ENCODE results near the gene KBTBD12. TPM values are rescaled to one million over a fixed set of nuclear protein-coding genes. Genes with fewer than 3 reads are reported as not detected.
A peak's percentile ranks its signal among the peaks of the same experiment; 100 is the strongest.
"Not testable (repeated sequence)": the region's sequence is repeated elsewhere in the genome, so short reads cannot be mapped to it uniquely, and the experiment has no call there.

KBTBD12 gene
- polyA plus RNA-seq, 2 donors = 0.06 to 0.13 TPM

GRCh38 chr3:127886956-127887231, 28.1 kb upstream of the KBTBD12 start:
- Histone ChIP-seq H3K9me3 (ENCODE audit: control insufficient read depth in 2 of 2, insufficient read depth in 1 of 2, low read depth in 1 of 2, low read length in 1 of 2) (peaks cover 3 to 7% of the 10 kb centered on the region in 2 donors), H3K36me3 (ENCODE audit: control insufficient read depth in 2 of 2, insufficient read depth in 2 of 2, low read length in 1 of 2) (no peaks in the 10 kb centered on the region), H3K27ac (ENCODE audit: low read depth in 2 of 2, low read length in 1 of 2) (no peak overlapping the region), H3K27me3 (ENCODE audit: control insufficient read depth in 1 of 2, insufficient read depth in 2 of 2, low read length in 2 of 2) (no peaks in the 10 kb centered on the region), H3K4me1 (ENCODE audit: control insufficient read depth in 2 of 2, insufficient read depth in 2 of 2, low read length in 1 of 2) (no peaks in the 10 kb centered on the region), H3K4me3 (ENCODE audit: low read depth in 1 of 2, low read length in 2 of 2) (no peak overlapping the region)

DNA sequence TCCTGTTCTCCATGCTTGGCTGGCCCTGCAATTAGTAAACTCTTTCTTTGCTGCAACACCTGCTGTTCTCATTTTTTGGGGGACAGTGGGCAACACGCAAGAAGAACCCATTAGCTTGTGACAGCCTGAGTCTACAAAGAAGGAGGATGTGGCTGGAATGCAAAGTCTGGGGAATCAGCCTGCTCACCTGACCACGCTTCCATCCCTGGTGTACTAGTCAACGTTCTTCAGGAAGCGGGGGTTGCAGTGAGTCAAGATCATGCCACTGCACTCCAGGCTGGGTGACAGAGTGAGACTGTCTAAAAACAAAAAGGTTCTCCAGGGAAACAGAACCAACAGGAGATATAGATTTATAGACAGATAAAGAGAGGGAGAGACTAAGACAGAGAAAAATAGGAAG, 27.7 kb upstream of the KBTBD12 start:
- Histone ChIP-seq H3K9me3 (ENCODE audit: control insufficient read depth in 2 of 2, insufficient read depth in 1 of 2, low read depth in 1 of 2, low read length in 1 of 2) (peaks cover 3 to 9% of the 10 kb centered on the region in 2 donors), H3K4me3 (ENCODE audit: low read depth in 1 of 2, low read length in 2 of 2) (no peak overlapping the region), H3K27me3 (ENCODE audit: control insufficient read depth in 1 of 2, insufficient read depth in 2 of 2, low read length in 2 of 2) (no peaks in the 10 kb centered on the region), H3K4me1 (ENCODE audit: control insufficient read depth in 2 of 2, insufficient read depth in 2 of 2, low read length in 1 of 2) (no peaks in the 10 kb centered on the region), H3K36me3 (ENCODE audit: control insufficient read depth in 2 of 2, insufficient read depth in 2 of 2, low read length in 1 of 2) (no peaks in the 10 kb centered on the region), H3K27ac (ENCODE audit: low read depth in 2 of 2, low read length in 1 of 2) (no peak overlapping the region)
- 84 to 87% methylated on average over 4 of the region's 4 CpGs for WGBS, 2 donors

- H3K4me3 ChIP-seq (ENCODE audit: low read depth in 1 of 2, low read length in 2 of 2) = no peak overlapping the region
- peaks cover 3 to 9% of the 10 kb centered on the region in 2 donors for H3K9me3 ChIP-seq (ENCODE audit: control insufficient read depth in 2 of 2, insufficient read depth in 1 of 2, low read depth in 1 of 2, low read length in 1 of 2)
- WGBS, 2 donors = 85 to 93% methylated on average over 4 of the region's 4 CpGs
- no peaks in the 10 kb centered on the region for H3K4me1 ChIP-seq (ENCODE audit: control insufficient read depth in 2 of 2, insufficient read depth in 2 of 2, low read length in 1 of 2)
- no peaks in the 10 kb centered on the region for H3K27me3 ChIP-seq (ENCODE audit: control insufficient read depth in 1 of 2, insufficient read depth in 2 of 2, low read length in 2 of 2)
- no peaks in the 10 kb centered on the region for H3K36me3 ChIP-seq (ENCODE audit: control insufficient read depth in 2 of 2, insufficient read depth in 2 of 2, low read length in 1 of 2)
- H3K27ac ChIP-seq (ENCODE audit: low read depth in 2 of 2, low read length in 1 of 2) = peak overlapping the region in 1 of 2 donors; percentile 49
Measured at GRCh38 chr3:127888156-127888555, 26.9 kb upstream of the KBTBD12 start.

DNA sequence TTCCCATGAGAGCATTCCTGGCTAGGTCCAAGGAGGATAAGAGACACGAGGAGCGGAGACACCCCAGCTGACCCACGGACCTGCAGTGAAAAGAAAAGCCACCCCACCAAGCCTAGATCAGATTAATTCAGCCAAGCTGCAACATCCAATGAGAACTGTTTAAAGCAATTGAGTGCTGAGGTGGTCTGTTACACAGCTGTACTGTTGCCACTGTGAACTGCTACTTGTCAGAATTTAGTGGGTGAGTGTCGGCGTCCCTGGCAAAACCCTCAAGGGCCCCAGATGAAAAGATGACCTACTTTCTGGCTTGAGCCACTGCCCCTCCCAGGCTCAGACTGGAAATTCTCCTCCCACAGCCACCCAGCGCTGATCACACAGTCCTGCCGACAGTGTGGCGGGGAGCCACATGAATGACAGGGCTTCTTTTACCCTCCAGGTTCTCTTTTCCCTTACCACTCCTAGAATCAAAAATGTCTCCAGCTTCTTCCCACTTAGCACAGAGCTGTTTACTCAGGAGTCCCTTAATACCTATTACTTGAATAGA, 26.4 kb upstream of the KBTBD12 start:
- Histone ChIP-seq H3K27ac (ENCODE audit: low read depth in 2 of 2, low read length in 1 of 2) (peak overlapping the region in 1 of 2 donors; percentile 49), H3K4me3 (ENCODE audit: low read depth in 1 of 2, low read length in 2 of 2) (no peak overlapping the region), H3K27me3 (ENCODE audit: control insufficient read depth in 1 of 2, insufficient read depth in 2 of 2, low read length in 2 of 2) (no peaks in the 10 kb centered on the region), H3K4me1 (ENCODE audit: control insufficient read depth in 2 of 2, insufficient read depth in 2 of 2, low read length in 1 of 2) (no peaks in the 10 kb centered on the region), H3K9me3 (ENCODE audit: control insufficient read depth in 2 of 2, insufficient read depth in 1 of 2, low read depth in 1 of 2, low read length in 1 of 2) (peaks cover 3 to 9% of the 10 kb centered on the region in 2 donors), H3K36me3 (ENCODE audit: control insufficient read depth in 2 of 2, insufficient read depth in 2 of 2, low read length in 1 of 2) (no peaks in the 10 kb centered on the region)
- 66 to 73% methylated on average over 8 of the region's 8 CpGs for WGBS, 2 donors

GRCh38 chr3:127889461-127889863, 25.6 kb upstream of the KBTBD12 start:
- peak overlapping the region; percentile 52 to 66 for H3K27ac ChIP-seq (ENCODE audit: low read depth in 2 of 2, low read length in 1 of 2)
- WGBS, 2 donors = 52 to 53% methylated on average over 1 of the region's 1 CpG

DNA sequence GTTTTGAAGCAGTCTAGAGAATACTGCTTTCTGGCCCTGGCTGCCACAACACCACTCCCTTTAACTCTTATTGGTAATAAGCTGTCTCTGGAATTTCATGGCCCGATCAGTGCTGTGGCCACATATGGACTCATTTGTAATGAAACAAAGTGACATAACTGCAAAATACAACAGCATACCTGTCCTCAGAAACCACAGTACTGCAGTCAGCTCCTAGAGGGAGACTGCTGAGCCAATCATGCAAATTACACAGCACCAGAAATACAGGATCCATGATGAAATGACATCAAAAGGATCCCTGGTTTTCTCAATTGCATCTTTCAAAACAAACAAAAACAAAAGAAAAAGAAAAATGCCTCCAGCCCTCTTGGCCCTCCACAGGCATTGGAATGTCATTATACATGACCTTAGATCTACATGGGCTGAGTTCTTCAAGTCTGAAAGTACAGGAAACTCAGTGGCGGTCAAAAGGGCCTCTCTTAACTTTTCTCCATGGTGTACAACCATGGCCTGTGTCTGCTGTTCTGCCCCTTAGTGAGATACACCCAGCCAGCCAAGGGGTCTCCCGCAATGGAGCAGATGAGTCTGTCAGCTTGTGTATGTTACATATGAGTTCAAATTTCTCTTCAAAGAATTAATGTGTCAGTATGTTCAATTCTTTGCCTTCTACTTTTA, 24.9 kb upstream of the KBTBD12 start:
- 90 to 91% methylated on average over 3 of the region's 3 CpGs for WGBS, 2 donors
- H3K36me3 ChIP-seq (ENCODE audit: control insufficient read depth in 2 of 2, insufficient read depth in 2 of 2, low read length in 1 of 2) = no peaks in the 10 kb centered on the region

More at GRCh38 chr3:127889461-127889863, 25.6 kb upstream of the KBTBD12 start:
- Histone ChIP-seq H3K27me3 (ENCODE audit: control insufficient read depth in 1 of 2, insufficient read depth in 2 of 2, low read length in 2 of 2) (no peaks in the 10 kb centered on the region), H3K36me3 (ENCODE audit: control insufficient read depth in 2 of 2, insufficient read depth in 2 of 2, low read length in 1 of 2) (no peaks in the 10 kb centered on the region), H3K9me3 (ENCODE audit: control insufficient read depth in 2 of 2, insufficient read depth in 1 of 2, low read depth in 1 of 2, low read length in 1 of 2) (peaks cover 3 to 9% of the 10 kb centered on the region in 2 donors), H3K4me3 (ENCODE audit: low read depth in 1 of 2, low read length in 2 of 2) (no peak overlapping the region), H3K4me1 (ENCODE audit: control insufficient read depth in 2 of 2, insufficient read depth in 2 of 2, low read length in 1 of 2) (no peaks in the 10 kb centered on the region)

DNA sequence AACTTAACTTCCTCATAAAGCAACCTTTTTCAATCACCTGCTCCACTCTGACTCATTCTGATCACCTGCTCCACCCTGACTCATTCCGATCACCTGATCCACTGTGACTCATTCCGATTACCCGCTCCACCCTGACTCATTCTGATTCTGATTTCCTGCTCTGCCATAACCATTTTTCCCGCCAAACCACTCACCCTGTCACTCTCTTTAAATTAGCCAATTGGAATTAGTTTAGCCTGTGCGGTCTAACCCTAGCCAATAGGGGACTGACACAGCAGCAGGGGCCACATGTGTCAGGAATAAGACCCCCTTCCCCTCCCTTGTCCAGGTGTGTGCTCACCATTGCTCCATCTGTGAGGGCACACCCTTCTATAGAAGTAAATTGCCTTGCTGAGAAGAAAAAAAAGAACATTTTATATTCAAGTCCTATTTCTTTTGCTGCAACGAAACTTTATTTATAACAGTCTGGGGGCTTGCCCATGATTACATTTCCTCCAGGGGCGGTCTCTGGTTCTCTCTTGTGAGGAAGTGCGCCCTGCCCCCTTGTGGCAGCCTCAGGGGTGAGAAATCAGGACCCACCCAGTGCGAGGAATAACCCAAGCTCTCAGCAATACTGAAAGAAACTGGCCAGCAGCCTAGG, 24.3 kb upstream of the KBTBD12 start:
- H3K27ac ChIP-seq (ENCODE audit: low read depth in 2 of 2, low read length in 1 of 2) = peak overlapping the region in 1 of 2 donors; percentile 68
- H3K36me3 ChIP-seq (ENCODE audit: control insufficient read depth in 2 of 2, insufficient read depth in 2 of 2, low read length in 1 of 2); H3K4me3 ChIP-seq (ENCODE audit: low read depth in 1 of 2, low read length in 2 of 2); H3K4me1 ChIP-seq (ENCODE audit: control insufficient read depth in 2 of 2, insufficient read depth in 2 of 2, low read length in 1 of 2); H3K27me3 ChIP-seq (ENCODE audit: control insufficient read depth in 1 of 2, insufficient read depth in 2 of 2, low read length in 2 of 2); H3K9me3 ChIP-seq (ENCODE audit: control insufficient read depth in 2 of 2, insufficient read depth in 1 of 2, low read depth in 1 of 2, low read length in 1 of 2): not testable (repeated sequence)
- WGBS, 2 donors = 72 to 77% methylated on average over 9 of the region's 9 CpGs

More for the DNA sequence above, 24.9 kb upstream of the KBTBD12 start:
- Histone ChIP-seq H3K4me1 (ENCODE audit: control insufficient read depth in 2 of 2, insufficient read depth in 2 of 2, low read length in 1 of 2) (no peaks in the 10 kb centered on the region), H3K27me3 (ENCODE audit: control insufficient read depth in 1 of 2, insufficient read depth in 2 of 2, low read length in 2 of 2) (no peaks in the 10 kb centered on the region), H3K9me3 (ENCODE audit: control insufficient read depth in 2 of 2, insufficient read depth in 1 of 2, low read depth in 1 of 2, low read length in 1 of 2) (peaks cover 3 to 9% of the 10 kb centered on the region in 2 donors), H3K4me3 (ENCODE audit: low read depth in 1 of 2, low read length in 2 of 2) (no peak overlapping the region), H3K27ac (ENCODE audit: low read depth in 2 of 2, low read length in 1 of 2) (peak overlapping the region; percentile 66 to 89)

- Histone ChIP-seq H3K27ac (ENCODE audit: low read depth in 2 of 2, low read length in 1 of 2) (no peak overlapping the region), H3K4me3 (ENCODE audit: low read depth in 1 of 2, low read length in 2 of 2) (no peak overlapping the region), H3K4me1 (ENCODE audit: control insufficient read depth in 2 of 2, insufficient read depth in 2 of 2, low read length in 1 of 2) (no peaks in the 10 kb centered on the region), H3K27me3 (ENCODE audit: control insufficient read depth in 1 of 2, insufficient read depth in 2 of 2, low read length in 2 of 2) (no peaks in the 10 kb centered on the region), H3K36me3 (ENCODE audit: control insufficient read depth in 2 of 2, insufficient read depth in 2 of 2, low read length in 1 of 2) (no peaks in the 10 kb centered on the region), H3K9me3 (ENCODE audit: control insufficient read depth in 2 of 2, insufficient read depth in 1 of 2, low read depth in 1 of 2, low read length in 1 of 2) (peaks cover 3 to 9% of the 10 kb centered on the region in 2 donors)
- WGBS, 2 donors = 89 to 90% methylated on average over 2 to 3 of the region's 3 CpGs
Measured at GRCh38 chr3:127894481-127894880, 20.6 kb upstream of the KBTBD12 start.

GRCh38 chr3:127899200-127899599, 15.8 kb upstream of the KBTBD12 start:
- WGBS, 2 donors = 90 to 93% methylated on average over 6 of the region's 6 CpGs
- Histone ChIP-seq H3K4me3 (ENCODE audit: low read depth in 1 of 2, low read length in 2 of 2) (no peak overlapping the region), H3K27ac (ENCODE audit: low read depth in 2 of 2, low read length in 1 of 2) (no peak overlapping the region), H3K36me3 (ENCODE audit: control insufficient read depth in 2 of 2, insufficient read depth in 2 of 2, low read length in 1 of 2) (no peaks in the 10 kb centered on the region), H3K9me3 (ENCODE audit: control insufficient read depth in 2 of 2, insufficient read depth in 1 of 2, low read depth in 1 of 2, low read length in 1 of 2) (peaks cover 0 to 3% of the 10 kb centered on the region in 2 donors), H3K4me1 (ENCODE audit: control insufficient read depth in 2 of 2, insufficient read depth in 2 of 2, low read length in 1 of 2) (no peaks in the 10 kb centered on the region), H3K27me3 (ENCODE audit: control insufficient read depth in 1 of 2, insufficient read depth in 2 of 2, low read length in 2 of 2) (peaks cover 0 to 3% of the 10 kb centered on the region in 2 donors)

DNA sequence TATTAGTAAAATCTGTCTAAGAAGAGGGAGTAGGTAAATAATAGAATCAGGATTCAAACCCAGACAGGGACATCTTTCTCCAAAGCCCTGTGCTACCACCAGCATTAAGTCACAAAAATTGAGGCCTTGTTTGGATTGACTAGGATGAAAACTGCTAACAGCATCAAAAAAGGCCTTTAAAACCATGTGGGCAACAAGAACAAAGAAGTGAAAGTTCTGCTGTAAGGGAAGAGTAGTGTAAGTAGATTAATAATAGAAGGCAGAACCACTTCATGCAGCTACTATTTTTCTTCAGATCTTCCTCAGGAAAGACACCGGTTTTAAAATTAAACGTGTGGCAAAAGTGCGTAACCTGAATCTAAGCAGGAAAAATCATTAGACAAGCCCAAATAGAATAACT, 15.3 kb upstream of the KBTBD12 start:
- no peaks in the 10 kb centered on the region for H3K36me3 ChIP-seq (ENCODE audit: control insufficient read depth in 2 of 2, insufficient read depth in 2 of 2, low read length in 1 of 2)
- peaks cover 0 to 3% of the 10 kb centered on the region in 2 donors for H3K27me3 ChIP-seq (ENCODE audit: control insufficient read depth in 1 of 2, insufficient read depth in 2 of 2, low read length in 2 of 2)
- peaks cover 0 to 3% of the 10 kb centered on the region in 2 donors for H3K9me3 ChIP-seq (ENCODE audit: control insufficient read depth in 2 of 2, insufficient read depth in 1 of 2, low read depth in 1 of 2, low read length in 1 of 2)
- H3K27ac ChIP-seq (ENCODE audit: low read depth in 2 of 2, low read length in 1 of 2) = no peak overlapping the region
- H3K4me1 ChIP-seq (ENCODE audit: control insufficient read depth in 2 of 2, insufficient read depth in 2 of 2, low read length in 1 of 2) = no peaks in the 10 kb centered on the region
- no peak overlapping the region for H3K4me3 ChIP-seq (ENCODE audit: low read depth in 1 of 2, low read length in 2 of 2)
- WGBS, 2 donors = 80 to 91% methylated on average over 3 of the region's 3 CpGs

Measured in esophagus (tissue), 2 donors.